DND-41 (cell line): Measurements from ENCODE around the gene CST2.

ENCODE experiments used
- EZH2 ChIP-seq: IDR thresholded peaks from 3 replicates; pipeline ENCODE4 v1.6.1; 2012; ENCODE audit warnings: borderline replicate concordance, low read depth, mild to moderate bottlenecking, moderate library complexity, low read length, inconsistent platforms; ENCODE audit not compliant: severe bottlenecking
- TF ChIP-seq, protein P1 (sequence below): IDR thresholded peaks from 2 replicates; pipeline ENCODE4 v1.5.1; 2012; ENCODE audit warnings: borderline replicate concordance, low read length, moderate library complexity, mild to moderate bottlenecking; ENCODE audit not compliant: poor library complexity, severe bottlenecking; ENCODE audit errors: extremely low read depth

GRCh38 chr20:23868321-23868720 is 41.8 kb upstream of the CST2 start:
- no peak for TF ChIP-seq EZH2
- TF ChIP-seq, protein P1, sequence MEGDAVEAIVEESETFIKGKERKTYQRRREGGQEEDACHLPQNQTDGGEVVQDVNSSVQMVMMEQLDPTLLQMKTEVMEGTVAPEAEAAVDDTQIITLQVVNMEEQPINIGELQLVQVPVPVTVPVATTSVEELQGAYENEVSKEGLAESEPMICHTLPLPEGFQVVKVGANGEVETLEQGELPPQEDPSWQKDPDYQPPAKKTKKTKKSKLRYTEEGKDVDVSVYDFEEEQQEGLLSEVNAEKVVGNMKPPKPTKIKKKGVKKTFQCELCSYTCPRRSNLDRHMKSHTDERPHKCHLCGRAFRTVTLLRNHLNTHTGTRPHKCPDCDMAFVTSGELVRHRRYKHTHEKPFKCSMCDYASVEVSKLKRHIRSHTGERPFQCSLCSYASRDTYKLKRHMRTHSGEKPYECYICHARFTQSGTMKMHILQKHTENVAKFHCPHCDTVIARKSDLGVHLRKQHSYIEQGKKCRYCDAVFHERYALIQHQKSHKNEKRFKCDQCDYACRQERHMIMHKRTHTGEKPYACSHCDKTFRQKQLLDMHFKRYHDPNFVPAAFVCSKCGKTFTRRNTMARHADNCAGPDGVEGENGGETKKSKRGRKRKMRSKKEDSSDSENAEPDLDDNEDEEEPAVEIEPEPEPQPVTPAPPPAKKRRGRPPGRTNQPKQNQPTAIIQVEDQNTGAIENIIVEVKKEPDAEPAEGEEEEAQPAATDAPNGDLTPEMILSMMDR: no peak
